HG03432 (cell line): ENCODE results near the gene EYA2.

ENCODE experiments used
- ATAC-seq: cut with Tn5 transposase; IDR thresholded peaks from one replicate; pipeline ENCODE4 v1.9.1; 2021; ENCODE audit warnings: mild to moderate bottlenecking, moderate library complexity; ENCODE audit not compliant: unreplicated experiment

The EYA2 gene

DNA sequence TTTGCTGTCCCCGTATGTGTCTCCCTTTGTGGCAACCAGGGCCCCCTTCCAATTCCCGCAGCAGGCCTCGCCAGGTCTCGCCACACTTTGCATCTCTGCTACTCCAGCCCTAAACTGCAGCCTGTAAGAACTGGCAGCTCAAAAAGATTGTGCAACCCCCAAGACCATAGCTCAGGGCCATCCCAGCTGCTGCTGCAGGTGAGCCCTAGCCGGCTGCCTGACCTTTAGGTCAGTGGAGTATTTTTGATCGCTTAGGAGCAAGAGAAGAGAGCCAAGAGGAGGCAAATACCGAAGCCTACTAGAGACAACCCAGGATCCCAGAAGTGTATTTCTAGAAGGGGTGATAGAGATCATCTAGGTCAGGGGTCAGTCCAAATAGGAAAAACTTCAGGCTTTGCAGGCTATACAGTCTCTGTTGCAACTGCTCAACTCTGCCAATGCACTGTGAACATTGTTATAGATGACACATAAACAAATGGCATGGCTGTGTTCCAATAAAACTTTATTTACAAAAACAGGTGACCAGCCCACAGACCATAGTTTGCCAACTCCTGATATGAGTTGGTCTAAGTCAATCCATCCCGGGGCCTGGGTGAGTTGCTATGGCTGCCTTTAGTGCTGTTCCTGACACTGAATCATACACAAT, 138.4 kb downstream of the EYA2 start:
- no peak for ATAC-seq

- no peak for ATAC-seq
Measured at GRCh38 chr20:47033665-47034064, 139.0 kb downstream of the EYA2 start.

DNA sequence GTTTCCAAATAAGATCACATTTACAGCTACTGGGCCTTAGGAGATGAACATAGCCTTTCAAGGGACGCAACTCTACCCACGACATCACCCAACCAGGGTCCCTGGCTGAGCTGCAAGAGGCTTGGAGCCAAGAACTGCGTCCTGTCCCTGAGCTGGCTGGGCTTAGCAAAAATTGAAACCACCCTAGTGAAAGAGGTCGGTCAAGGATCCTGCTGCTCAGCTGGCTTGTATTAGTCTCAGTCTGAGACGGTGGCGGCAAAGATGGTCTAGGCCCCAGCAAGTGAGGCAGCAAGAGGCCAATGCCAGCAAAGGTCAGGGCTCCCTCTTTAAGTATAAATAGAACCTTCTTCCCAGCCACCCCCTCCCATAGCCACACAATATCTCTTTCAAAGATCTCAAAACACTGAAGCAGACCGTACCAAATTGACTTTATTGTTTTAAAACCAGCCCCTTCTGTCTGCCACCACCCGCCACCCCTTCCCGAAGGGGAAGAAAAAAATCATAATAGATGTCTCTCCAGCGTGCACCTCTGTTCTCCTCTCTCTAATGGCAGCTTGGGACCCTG, 140.5 kb downstream of the EYA2 start:
- no peak for ATAC-seq

GRCh38 chr20:47036091-47036870, 141.6 kb downstream of the EYA2 start:
- no peak for ATAC-seq

DNA sequence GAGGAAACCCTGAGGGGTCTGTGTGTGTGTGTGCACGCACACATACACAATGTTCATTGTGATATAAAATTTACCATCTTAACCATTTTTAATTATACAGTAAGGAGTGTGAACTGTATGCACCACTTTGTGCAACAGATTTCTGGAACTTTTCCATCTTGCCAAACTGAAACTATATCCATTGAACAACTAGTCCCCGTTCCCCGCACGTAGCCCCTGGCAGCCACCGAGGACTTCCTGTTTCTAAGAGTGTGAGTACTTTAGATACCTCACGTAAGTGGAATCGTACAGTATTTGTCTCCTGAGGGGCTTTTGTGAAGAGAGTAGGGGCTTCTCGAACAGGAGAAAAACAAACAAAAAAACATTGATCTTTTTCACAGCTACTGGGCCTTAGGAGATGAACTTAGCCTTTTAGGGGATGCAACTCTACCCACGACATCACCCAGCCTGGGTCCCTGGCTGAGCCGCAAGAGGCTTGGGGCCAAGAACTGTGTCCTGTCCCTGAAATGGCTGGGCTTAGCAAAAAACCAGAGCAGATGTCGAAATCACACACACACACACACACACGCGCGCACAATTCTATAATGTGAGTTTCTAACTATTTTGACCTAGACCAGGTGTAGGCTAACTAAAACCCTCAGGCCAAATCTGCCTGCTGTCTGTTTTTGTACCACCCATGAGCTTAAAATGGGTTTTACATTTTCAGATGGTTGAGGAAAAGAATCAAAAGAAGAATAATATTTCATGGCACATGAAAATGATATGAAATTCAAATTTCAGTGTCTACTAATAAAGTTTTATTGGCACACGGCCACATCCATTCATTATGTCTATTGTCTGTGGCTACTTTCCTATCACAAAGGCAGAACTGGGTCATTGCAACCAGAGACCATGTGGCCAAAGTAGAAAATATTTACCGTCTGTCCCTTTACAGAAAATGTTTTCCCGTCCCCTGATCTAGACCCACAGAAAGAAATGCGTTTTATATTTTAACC, 144.2 kb downstream of the EYA2 start:
- no peak for ATAC-seq

GRCh38 chr20:47040506-47041125, 146.0 kb downstream of the EYA2 start:
- ATAC-seq, result no peak

DNA sequence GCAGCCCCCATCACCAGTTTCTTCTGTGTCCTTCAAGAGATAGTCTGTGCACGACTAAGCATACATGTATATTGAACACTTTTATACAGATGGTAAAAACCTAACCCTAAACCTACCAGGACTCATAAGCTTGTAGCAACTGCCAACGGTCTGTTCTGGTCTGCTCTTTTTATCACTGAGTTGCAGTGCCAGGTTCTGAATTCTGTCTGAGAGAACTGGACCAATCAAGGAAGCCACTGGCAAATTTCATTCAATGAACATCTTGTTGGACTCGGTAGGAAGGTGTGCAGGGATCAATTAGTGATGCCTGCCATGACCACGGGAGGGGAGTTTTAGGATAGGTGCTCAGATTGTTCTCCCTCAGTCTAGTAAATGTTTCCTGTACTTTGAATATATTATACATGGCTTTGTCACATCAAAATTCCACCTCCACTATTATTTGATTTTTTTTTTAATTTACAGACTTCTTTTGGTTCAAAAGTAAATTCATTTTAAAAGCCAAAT, 146.8 kb downstream of the EYA2 start:
- no peak for ATAC-seq

GRCh38 chr20:47042464-47042863, 147.8 kb downstream of the EYA2 start:
- ATAC-seq, result no peak

DNA sequence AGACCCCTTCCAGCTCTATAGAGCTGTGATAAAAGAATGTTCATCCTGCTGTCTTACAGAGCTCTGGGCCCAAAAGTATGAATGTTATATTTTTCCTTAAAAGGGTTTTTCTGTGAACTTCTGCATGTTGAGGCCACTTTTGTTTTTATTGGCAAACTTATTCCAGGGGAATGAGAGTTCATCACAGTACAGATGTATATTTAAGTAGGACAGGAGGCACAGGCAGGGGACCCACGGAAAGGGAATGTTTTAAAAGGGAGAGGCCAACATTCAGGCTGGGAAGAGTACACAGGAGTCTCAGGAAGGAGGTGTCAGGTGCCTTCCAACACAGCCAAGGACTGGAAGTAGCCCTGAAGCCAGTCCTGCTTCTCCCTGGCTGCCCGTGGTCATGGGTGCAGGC, 148.4 kb downstream of the EYA2 start:
- no peak for ATAC-seq

DNA sequence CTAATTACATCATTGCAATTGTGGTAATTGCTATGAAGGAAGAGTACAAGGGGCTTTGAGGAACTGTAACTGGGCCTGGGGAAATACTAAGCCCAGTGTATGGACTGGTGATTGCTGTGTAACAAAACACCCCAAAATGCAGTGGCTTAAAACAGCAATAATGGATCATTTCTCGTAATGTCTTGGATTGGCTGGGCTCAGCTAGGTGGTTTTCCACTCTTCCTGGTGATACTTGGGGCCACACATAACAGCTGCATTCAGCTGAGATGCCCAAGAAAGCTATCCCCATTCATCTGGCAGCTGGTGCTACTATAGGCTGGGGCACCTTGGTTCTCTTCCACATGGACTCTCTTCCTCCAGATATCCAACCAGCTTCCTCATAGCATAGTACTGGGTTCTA, 150.3 kb downstream of the EYA2 start:
- ATAC-seq, result no peak

DNA sequence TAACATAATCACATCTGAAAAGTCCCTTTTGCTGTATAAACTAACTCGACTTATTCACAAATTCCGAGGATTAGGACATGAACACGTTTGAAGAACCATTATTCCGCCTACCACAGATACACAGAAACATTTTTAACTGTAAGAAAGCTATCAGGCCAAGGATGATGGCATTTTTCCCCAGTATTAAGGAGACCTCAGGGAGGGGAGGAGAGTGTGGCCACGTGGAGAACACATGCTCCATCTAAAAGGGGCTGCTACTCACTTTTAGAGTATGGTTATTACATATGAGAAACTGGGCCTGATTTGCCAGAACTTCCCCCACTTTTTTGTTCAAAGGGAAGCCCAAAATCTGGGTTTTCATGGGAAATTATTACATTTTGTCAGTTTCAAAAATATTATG, 153.4 kb downstream of the EYA2 start:
- no peak for ATAC-seq

DNA sequence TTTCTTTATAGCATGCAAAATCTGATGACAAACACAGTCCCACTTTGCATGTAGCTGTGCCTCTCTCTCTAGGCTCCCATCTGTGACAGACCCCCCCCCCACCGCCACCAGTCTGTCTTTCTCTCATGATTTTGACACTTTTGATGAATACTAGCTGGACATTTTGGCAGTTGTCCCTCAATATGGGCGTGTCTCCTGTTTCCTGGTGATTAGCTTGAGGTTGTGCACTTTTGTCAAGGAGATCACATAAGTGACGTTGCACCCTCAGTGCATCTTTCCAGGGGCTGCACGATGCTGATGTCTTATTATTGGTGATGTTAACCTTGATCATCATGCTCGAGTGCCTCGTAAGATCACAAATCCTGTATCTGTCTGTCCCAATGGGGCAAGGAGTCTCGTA, 155.1 kb downstream of the EYA2 start:
- ATAC-seq, result no peak

- ATAC-seq, result no peak
Measured at GRCh38 chr20:47050996-47051395, 156.4 kb downstream of the EYA2 start.

- no peak for ATAC-seq
Measured at GRCh38 chr20:47051936-47052526, 157.4 kb downstream of the EYA2 start.

DNA sequence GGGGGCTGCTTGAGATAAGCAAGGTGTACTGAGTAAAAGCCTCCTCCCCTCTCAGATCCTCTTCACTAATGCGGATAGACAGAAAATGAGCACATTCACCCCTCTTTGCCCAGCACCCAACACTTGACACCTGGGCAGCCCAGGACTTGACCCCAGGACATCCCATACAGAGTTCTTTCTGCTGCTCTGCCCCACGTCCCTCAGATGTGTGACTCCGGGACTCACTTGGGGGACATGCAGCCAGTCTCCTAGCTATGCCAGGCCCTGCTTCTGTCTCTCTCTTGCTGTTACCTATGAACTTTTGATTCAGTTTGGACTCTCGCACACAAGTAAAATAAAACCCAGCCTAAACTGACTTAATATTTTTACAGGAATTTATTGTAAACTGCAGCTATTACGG, 159.9 kb downstream of the EYA2 start:
- no peak for ATAC-seq

- ATAC-seq, result no peak
Measured at GRCh38 chr20:47054945-47055344, 160.3 kb downstream of the EYA2 start.

DNA sequence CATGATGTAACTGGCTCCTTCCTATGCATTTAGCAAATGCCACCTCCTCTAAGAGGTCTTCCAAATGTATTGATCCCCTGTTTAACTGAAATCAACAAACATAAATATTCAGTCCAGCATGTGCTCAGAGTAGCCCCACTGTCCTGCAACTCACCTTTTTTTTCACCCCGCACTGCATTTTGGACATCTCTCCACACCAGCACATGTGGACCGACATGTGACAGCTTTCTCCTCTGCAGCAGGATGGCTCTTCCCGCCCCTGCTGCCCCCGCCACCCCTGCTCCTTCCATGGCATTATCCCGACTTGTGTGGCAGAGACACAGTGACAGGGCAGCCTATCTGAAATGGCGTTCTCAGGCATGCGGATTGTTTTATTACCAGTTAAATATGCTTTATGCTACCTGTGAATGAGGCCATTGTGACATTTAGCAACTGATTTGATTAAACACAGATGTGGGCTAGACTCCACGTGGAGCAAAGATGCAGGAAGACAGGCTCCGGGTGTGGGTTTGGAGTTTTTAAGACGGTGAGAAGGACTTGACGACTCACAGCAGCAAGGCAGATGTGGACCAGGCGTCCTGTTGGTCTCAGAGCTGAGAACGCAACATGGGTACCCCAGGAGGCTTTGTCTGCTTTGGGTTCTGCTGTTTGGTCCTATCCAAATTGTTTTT, 161.2 kb downstream of the EYA2 start:
- no peak for ATAC-seq

DNA sequence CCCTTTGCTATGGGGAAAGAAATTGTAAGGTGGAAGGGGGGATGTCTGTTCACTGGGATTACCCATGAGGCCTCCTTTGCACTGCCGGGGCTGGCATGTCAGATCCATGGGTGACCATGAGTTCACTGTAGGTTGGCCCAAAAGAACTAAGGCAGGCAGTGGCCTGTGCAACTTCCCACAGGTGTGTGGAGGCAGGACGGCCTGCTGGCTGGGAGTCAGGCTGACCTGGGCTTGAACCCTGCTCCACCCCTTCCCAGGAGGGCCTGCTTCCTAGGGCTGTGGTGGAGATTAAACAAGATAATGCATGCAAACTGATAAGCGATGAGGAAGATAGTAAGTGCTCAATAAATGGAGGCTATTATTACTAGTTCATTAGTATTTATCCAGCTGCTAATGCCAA, 163.0 kb downstream of the EYA2 start:
- no peak for ATAC-seq

DNA sequence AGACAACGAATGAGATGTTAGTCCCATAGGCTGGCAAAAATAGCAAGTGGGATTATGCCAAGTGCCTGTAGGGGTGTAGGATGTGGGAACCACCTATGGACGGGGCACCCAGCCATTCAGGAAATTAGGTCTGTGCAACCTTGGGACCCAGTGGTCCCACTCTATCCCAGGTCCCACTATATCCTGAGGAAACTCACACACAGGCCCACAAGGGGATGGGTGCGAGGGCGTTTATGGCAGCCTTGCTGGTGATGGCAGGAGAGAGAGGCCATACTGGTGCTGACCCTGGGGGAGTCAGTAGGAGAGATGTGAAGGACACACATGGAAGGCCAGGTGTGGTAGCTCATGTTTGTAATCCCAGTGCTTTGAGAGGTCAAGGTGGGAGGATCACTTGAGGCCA, 163.6 kb downstream of the EYA2 start:
- ATAC-seq, result no peak

- ATAC-seq, result no peak
Measured at GRCh38 chr20:47059536-47059935, 164.9 kb downstream of the EYA2 start.
